ENCODE results near the gene CRYGA.

DNA sequence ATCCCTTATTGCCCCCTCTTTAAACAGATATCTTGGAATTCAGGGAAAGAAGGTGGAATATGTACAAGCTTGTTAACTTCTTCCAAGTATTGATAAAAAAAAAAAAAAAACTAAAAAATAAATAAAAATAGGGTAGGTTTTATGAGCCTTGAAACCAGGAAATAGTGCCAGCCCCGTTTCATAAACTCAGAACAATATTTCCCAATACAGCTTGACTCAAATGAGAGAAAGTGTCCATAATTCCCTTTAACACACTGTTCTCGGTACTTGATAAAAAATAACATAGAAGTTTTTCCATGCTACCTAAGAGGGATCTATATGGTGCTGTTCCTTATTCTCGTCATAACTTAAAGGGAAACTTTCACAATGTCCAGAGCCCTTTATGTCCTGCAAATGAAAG, 44.4 kb upstream of the CRYGA start:
- TF ChIP-seq TARDBP (IDR thresholded peaks at IDR 0.05) (no peak), PKNOX1 (IDR thresholded peaks at IDR 0.05) (no peak), FOXK2 (IDR thresholded peaks at IDR 0.05) (no peak), ELF4 (IDR thresholded peaks at IDR 0.05) (no peak), BHLHE40 (IDR thresholded peaks at IDR 0.05; ENCODE audit: borderline replicate concordance) (no peak), ZNF384 (IDR thresholded peaks at IDR 0.05) (no peak), FOXM1 (IDR thresholded peaks at IDR 0.05; ENCODE audit: borderline replicate concordance) (no peak)

All from HEK293T (cell line).